ENCODE results near the gene B4GAT1.
A peak's percentile ranks its signal among the peaks of the same experiment; 100 is the strongest.

GRCh38 chr11:66328302-66329144 is 18.9 kb downstream of the B4GAT1 start:
- TF ChIP-seq CTCF (IDR thresholded peaks at IDR 0.05; ENCODE audit: insufficient read depth, low read depth, low read length) (peak; percentile 83), EZH2 (IDR thresholded peaks at IDR 0.05; ENCODE audit: insufficient read depth, low read length) (no peak)

Measured in astrocyte (in vitro differentiated cells and primary cell).